NCI-H2171 treated with DMSO at 0.1 percent for 48 hours (cell line): ENCODE results near the gene USP33.
"Not testable (repeated sequence)": the region's sequence is repeated elsewhere in the genome, so short reads cannot be mapped to it uniquely, and the experiment has no call there.

Source experiments
- DNase-seq: peaks from one replicate; lab custom pipeline; 2025; lab: John Stamatoyannopoulos, UW

Gene USP33

DNA sequence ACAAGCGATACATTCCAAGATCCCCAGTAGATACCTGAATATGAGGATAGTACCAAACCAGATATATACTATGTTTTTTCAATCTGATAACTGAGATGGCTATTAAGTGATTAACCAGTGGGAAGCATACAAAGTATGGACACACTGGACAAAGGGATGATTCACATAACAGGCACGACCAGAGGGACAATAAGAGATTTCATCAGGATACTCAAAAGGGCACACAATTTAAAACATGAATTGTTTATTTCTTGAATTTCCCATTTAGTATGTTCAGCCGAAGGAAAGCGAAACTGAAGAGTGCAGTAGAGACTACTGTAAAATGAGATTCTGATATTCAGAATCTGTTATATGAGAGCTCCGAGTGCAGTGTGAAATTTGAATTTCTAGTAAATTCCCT is 87.8 kb downstream of the USP33 start:
- DNase-seq, result no peak

DNA sequence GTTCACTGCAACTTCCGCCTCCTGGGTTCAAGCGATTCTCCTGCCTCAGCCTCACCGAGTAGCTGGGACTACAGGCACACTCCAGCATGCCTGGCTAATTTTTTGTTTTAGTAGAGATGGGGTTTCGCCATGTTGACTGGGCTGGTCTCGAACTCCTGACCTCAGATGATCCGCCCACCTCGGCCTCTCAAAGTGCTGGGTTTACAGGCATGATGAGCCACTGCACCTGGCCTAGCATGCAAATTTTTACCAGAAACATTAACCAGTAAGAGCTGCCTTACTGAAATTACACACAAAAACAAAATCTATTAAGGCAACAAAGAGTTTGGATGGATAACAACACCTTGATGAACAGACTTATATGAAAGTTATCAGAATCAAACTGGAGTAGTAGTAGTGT is 89.3 kb downstream of the USP33 start:
- DNase-seq, result no peak

DNA sequence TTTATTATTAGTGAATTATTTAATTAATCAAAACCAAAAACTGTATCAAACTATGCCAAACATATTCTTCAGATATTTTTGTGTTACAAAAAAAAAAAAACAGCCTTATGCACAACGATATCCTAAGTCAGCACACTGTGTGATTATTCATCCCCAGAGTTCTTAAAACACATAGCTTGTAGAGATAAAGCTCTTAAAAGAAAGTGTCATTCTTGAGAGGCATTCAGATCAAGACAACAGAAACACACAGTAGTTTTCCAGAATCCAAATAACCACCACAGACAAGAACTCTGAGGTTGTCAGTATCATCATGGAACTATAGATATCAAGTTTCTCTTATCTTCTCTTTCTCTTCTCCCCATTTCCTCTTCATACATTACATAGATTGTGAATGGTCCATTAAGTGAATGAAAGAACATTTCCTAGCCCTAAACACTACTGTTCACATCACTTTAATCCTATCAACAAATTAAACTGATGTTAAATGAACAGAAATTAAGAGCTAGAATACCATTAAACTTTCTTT is 90.7 kb downstream of the USP33 start:
- DNase-seq, result no peak

DNA sequence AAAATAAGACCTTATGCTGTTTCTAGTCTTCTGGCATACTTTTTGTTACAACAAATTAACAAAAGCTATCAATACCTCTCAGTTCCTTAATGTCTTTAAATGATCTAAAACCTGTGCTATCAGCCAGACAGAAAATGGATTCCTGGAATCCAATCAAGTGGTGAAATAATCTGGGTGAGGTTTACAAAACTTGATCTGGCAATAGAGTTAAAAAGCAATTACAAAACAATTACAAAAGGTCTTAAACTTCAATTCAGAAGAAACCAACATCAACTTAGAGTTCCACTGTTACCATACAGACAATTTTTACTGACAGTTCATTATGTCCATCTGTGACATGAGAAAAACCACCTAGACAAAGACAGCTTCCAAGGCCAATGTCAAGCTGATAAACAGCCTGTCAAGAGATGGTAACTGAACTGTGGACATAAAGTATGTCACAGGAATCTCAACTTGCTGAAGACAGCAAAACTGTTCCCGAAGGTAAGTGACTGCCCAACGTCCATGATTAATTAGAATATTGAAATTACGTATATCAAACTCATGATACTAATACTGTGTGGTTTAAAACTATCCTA is 94.6 kb downstream of the USP33 start:
- DNase-seq, result no peak

DNA sequence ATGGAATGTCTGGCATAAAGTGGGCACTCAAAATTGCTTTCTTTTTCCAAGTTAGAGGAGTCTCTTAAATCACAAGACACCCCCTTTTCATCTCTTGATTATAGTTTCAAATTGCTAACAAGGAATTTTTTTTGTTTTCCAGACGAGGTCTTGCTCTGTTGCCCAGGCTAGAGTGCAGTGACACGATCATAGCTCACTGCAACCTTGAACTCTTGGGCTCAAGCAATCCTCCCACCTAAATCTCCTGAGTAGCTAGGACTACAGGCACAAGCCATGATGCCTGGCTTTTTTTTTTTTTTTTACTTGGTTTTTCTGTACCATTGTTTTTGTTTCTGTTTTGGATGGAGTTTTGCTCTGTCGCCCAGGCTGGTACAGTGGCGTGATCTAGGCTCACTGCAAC is 98.0 kb downstream of the USP33 start:
- no peak for DNase-seq

DNA sequence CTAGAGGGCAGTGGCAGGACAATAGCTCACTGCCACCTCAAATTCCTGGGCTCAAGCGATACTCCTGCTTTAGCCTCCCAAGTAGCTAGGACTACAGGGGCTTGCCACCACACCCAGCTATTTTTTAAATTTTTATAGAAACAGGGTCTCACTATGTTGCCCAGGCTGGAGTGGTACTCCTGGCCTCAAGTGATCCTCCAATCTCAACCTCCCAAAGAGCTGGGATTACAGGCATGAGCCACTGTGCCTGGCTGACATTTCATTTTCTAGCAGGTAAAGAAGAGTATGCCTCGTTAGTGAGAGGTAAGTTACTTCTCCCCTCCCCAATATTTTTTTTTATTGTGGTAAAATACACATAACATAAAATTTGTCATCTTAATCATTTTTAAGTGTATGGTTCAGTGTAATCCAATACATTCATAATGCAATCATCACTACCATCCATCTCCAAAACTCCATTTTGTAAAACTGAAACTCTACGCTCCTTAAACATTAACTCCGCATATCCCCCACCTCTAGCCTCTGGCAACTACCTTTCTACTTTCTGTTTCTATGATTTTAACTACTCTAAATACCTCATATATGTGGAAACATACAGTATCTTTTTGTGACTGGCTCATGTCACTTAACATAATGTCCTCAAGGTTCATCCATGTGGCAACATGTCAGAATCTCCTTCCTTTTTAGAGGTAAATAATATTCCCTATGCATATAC is 99.6 kb downstream of the USP33 start:
- no peak for DNase-seq

DNA sequence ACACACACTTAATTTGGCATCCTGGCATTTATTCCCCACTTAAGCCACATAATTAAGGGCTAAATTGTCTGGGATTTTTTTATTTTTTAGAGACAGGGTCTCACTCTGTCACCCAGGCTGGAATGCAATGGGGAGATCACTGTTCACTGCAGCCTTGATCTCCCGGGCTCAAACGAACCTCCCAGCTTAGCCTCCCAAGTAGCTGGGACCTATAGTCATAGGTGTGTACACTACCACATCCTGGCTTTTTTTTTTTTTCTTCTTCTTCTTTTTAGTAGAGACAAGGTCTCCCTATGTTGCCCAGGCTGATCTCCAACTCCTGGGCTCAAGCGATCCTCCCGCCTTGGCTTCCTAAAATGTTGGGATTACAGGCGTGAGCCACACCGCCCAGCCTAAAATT is 101.4 kb downstream of the USP33 start:
- no peak for DNase-seq

DNA sequence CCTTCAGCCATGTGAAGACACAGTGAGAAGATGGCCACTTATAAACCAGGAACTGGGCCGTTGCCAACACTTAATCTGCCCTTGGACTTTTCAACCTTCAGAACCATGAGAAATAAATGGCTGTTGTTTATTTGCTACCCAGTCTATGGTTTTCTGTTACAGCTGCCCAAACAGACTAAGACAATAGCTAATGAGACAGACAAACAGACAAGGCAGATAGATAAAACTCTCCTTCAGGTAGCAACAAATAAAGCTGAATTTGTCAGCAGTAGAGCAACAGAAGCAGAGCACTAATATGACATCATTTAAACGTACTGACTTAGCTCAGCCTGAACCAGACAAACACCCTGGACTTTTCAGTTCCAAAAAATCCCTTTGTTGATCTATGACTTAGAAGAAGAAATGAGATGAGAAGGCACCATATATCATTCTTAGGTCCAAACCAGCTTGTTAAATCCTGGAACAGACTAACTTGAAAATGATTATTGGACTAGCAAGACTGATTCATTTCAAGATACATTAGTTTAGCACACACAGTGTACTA is 104.1 kb downstream of the USP33 start:
- DNase-seq, result no peak

DNA sequence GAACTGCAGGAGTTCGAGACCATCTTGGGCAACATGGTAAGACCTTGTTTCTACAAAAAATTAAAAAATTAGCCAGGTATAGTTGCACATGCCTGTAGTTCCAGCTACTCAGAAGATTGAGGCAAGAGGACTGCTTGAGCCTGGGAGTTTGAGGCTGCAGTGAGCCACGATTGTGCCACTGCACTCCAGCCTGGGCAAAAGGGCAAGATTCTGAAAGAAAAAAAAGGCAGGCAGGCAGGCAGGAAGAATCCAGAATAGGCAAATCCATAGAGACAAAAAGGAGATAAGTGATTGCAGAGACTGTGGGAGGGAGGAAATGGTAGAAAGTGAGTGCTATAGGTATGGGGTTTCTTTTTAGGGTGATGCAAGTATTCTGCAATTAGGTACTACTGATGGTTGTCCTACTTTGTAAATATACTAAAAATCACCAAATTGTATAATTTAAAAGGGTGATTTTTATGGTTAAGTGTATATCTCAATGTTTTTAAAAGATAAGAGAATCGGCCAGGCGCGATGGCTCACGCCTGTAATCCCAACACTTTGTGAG is 106.6 kb downstream of the USP33 start:
- DNase-seq, result no peak

DNA sequence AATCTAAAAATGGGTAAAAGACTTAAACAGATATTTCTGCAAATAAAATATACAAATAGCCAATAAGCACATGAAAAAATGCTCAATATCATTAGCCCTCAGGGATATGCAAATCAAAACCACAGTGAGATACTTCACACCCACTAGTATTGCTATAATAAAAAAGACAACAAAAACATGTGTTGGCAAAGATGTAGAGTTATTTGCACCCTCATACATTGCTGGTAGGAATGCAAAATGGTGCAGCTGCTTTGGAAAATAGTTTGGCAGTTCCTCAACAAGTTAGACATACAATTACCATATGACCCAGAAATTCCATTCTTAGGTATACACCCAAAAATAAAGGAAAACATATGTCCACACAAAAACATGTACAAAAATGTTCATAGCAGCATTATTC is 107.4 kb downstream of the USP33 start:
- no peak for DNase-seq

DNA sequence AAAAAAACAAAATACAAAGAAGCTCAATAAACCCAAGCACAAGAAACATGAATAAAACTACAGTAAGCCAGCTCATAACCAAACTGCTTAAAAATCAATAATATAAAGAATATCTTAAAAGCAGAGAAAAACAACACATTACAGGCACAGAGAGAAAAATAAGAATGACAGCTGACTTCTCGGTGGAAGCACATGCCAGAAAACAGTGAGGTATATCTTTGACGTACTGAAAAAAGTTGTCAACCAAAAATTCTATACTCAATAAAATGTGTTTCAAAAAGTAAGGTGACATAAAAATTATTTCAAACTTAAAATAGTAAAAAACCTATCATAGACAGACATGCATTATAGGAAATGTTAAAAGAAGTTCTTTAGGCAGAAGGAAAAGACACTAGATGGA is 110.5 kb downstream of the USP33 start:
- no peak for DNase-seq

DNA sequence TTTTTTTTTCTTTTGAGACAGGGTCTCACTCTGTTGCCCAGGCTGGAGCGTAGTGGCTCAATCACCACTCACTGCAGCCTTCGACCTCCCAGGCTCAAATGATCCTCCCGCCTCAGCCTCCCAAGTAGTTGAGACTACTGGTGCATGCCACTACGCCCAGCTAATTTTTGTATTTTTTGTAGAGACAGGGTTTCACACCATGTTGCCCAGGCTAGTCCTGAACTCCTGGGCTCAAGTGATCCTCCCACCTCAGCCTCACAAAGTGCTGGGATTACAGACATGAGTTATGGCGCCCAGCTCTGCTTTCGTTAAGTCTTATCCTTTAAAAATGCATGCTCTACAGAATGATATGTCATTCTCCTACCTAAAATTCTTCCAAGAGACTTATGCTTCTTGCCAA is 113.4 kb downstream of the USP33 start:
- DNase-seq, result not testable (repeated sequence)
